ENCODE measurements around the gene GRP.

- TF ChIP-seq CTCF (conservative IDR thresholded peaks at IDR 0.05; ENCODE audit: low read depth, low read length) (no peak), RCOR1 (IDR thresholded peaks at IDR 0.05; ENCODE audit: insufficient replicate concordance, low read length) (no peak), RAD21 (IDR thresholded peaks at IDR 0.05; ENCODE audit: low read length) (no peak), BHLHE40 (IDR thresholded peaks at IDR 0.05; ENCODE audit: low read depth, low read length) (no peak), RFX5 (IDR thresholded peaks at IDR 0.05; ENCODE audit: low read depth, low read length) (no peak), FOS (IDR thresholded peaks at IDR 0.05; ENCODE audit: low read depth, low read length) (no peak), POLR2A (IDR thresholded peaks at IDR 0.05; ENCODE audit: low read depth, low read length) (no peak), CHD1 (IDR thresholded peaks at IDR 0.05; ENCODE audit: low read depth, low read length) (no peak), ELK1 (IDR thresholded peaks at IDR 0.05; ENCODE audit: borderline replicate concordance, low read depth, low read length) (no peak)
These were observed 46.0 kb downstream of the GRP start for GRCh38 chr18:59265974-59266369.
